OCI-LY7 (cell line): ENCODE results near the gene ATP5F1D. TPM values are rescaled to one million over a fixed set of nuclear protein-coding genes. Genes with fewer than 3 reads are reported as not detected.
"Not testable (repeated sequence)": the region's sequence is repeated elsewhere in the genome, so short reads cannot be mapped to it uniquely, and the experiment has no call there.

ENCODE experiments used
- BruUV-seq: library from RNA; stranded (reverse); fragments of 400-500 nt; replicated peaks from 2 replicates; lab custom pipeline; 2021; lab: Mats Ljungman, UMichigan
- CTCF ChIA-PET: fragments of 300-600 bp; sonication (Branson Sonifier 250); formaldehyde crosslinking; loops from one replicate; lab custom pipeline; 2022; ENCODE audit warnings: antibody characterized with exemption; ENCODE audit not compliant: unreplicated experiment; lab: Charles Lee
- POLR2A ChIA-PET: fragments of 300-600 bp; sonication (Branson Sonifier 250); formaldehyde crosslinking; loops from one replicate; lab custom pipeline; 2022; ENCODE audit warnings: antibody characterized with exemption; lab: Charles Lee
- DNase-seq: peaks from one replicate; pipeline ENCODE4 v3.0.0-alpha.2; 2015; ENCODE audit warnings: low spot score
- H2AFZ ChIP-seq: fragments of 200-600 bp; sonication (generic), shearing (Covaris generic); 2 replicates; pipeline ENCODE4 v1.6.1; 2014; ENCODE audit warnings: mild to moderate bottlenecking, antibody characterized with exemption, low read length, moderate library complexity
- H3K27ac ChIP-seq: fragments of 200-600 bp; sonication (generic); 2 replicates; pipeline ENCODE4 v1.5.1; 2014; ENCODE audit warnings: mixed run types, low read depth, mild to moderate bottlenecking, moderate library complexity, low read length, inconsistent platforms; ENCODE audit not compliant: poor library complexity, severe bottlenecking
- H3K36me3 ChIP-seq: fragments of 200-600 bp; sonication (generic); 2 replicates; pipeline ENCODE4 v1.6.1; 2014; ENCODE audit warnings: mild to moderate bottlenecking, antibody characterized with exemption, low read length, moderate library complexity, mixed read lengths; ENCODE audit not compliant: insufficient read depth
- H3K4me1 ChIP-seq: fragments of 200-600 bp; sonication (generic); 2 replicates; pipeline ENCODE4 v1.5.1; 2014; ENCODE audit warnings: mild to moderate bottlenecking, low read length; ENCODE audit not compliant: insufficient read depth, poor library complexity, severe bottlenecking
- H3K4me2 ChIP-seq: fragments of 200-600 bp; sonication (generic); 2 replicates; pipeline ENCODE4 v1.6.1; 2014; ENCODE audit warnings: mild to moderate bottlenecking, low read length
- H3K4me3 ChIP-seq: fragments of 200-600 bp; sonication (generic); 2 replicates; pipeline ENCODE4 v1.5.1; 2014; ENCODE audit warnings: mild to moderate bottlenecking, low read depth, low read length; ENCODE audit not compliant: poor library complexity, severe bottlenecking
- H3K79me2 ChIP-seq: fragments of 200-600 bp; sonication (generic); 2 replicates; pipeline ENCODE4 v1.6.1; 2016; ENCODE audit warnings: low read depth, mild to moderate bottlenecking, low read length, moderate library complexity, mixed read lengths; ENCODE audit not compliant: insufficient read depth
- H3K9me2 ChIP-seq: fragments of 200-600 bp; sonication (generic); 2 replicates; pipeline ENCODE4 v1.6.1; 2016; ENCODE audit warnings: mild to moderate bottlenecking, low read length, mixed read lengths; ENCODE audit not compliant: insufficient read depth
- H3K9me3 ChIP-seq: fragments of 200-600 bp; sonication (generic); 2 replicates; pipeline ENCODE4 v1.6.1; 2014; ENCODE audit warnings: mild to moderate bottlenecking, mixed run types, low read length, mixed read lengths
- H4K20me1 ChIP-seq: fragments of 200-600 bp; sonication (generic); 2 replicates; pipeline ENCODE4 v1.6.1; 2014; ENCODE audit warnings: mild to moderate bottlenecking, antibody characterized with exemption, low read length, moderate library complexity, mixed read lengths; ENCODE audit not compliant: insufficient read depth
- EZH2phosphoT487 ChIP-seq: fragments of 200-600 bp; sonication (generic); IDR thresholded peaks from 2 replicates; pipeline ENCODE4 v1.6.1; 2018; ENCODE audit warnings: low read depth, borderline replicate concordance, mild to moderate bottlenecking, mixed run types, antibody characterized with exemption, low read length, moderate library complexity, mixed read lengths
- intact Hi-C: fragments of 100-400 bp; cut with micrococcal nuclease; formaldehyde crosslinking; loops from one replicate; pipeline ENCODE4 v1.10.0; 2022; ENCODE audit not compliant: unreplicated experiment
- total RNA-seq, 2 experiments: library from RNA; depleted of rRNA in 1 of 2; stranded (reverse); fragments of >200 nt in 1 of 2; shearing (Covaris generic) in 1 of 2; gene quantifications; 2 replicates each; pipeline ENCODE4 v1.2.3, GENCODE V29; 2014 to 2022
- TF ChIP-seq, protein P1 (sequence below): fragments of 200-600 bp; sonication (generic); conservative IDR thresholded peaks from 2 replicates; pipeline ENCODE4 v1.5.1; 2014; ENCODE audit warnings: mild to moderate bottlenecking, antibody characterized with exemption, low read length, moderate library complexity, mixed read lengths

ATP5F1D gene
- total RNA-seq, 2 experiments from 2014 or later: 51.8 to 266 TPM

DNA sequence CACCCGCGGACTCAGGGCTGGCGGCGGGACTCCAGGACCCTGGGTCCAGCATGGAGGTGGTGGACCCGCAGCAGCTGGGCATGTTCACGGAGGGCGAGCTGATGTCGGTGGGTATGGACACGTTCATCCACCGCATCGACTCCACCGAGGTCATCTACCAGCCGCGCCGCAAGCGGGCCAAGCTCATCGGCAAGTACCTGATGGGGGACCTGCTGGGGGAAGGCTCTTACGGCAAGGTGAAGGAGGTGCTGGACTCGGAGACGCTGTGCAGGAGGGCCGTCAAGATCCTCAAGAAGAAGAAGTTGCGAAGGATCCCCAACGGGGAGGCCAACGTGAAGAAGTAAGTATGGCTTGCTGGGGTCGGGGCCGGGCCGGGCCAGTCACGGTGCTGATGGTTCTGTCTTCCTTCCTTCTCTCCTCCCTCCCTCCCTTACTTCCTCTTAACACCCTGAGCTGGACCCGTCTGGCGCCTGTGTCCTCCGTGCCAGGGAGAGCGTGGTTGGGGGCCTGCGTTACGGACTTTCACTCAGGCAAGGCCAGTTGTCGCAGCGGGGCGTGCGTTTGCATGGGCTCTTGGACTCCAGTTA lies 34.6 kb upstream of the ATP5F1D start:
- TSS peak; percentile 54 for BruUV-seq
- intact Hi-C loops: no loop called here
- peak; percentile 39 for DNase-seq
- H3K9me3 ChIP-seq: no peaks in the 10 kb centered on the region
- H3K4me1 ChIP-seq: peaks cover 19% of the 10 kb centered on the region
- H3K79me2 ChIP-seq: peaks cover 57% of the 10 kb centered on the region
- peaks cover 12% of the 10 kb centered on the region; the same call in 1 of the 2 replicates for H4K20me1 ChIP-seq
- peak overlapping the region; percentile 88 for H3K4me3 ChIP-seq
- H2AFZ ChIP-seq: no peak overlapping the region
- peak overlapping the region; percentile 24 for H3K27ac ChIP-seq
- H3K36me3 ChIP-seq: peaks cover 46% of the 10 kb centered on the region
- no peaks in the 10 kb centered on the region for H3K9me2 ChIP-seq
- TF ChIP-seq EZH2phosphoT487: no peak
- TF ChIP-seq, protein P1, sequence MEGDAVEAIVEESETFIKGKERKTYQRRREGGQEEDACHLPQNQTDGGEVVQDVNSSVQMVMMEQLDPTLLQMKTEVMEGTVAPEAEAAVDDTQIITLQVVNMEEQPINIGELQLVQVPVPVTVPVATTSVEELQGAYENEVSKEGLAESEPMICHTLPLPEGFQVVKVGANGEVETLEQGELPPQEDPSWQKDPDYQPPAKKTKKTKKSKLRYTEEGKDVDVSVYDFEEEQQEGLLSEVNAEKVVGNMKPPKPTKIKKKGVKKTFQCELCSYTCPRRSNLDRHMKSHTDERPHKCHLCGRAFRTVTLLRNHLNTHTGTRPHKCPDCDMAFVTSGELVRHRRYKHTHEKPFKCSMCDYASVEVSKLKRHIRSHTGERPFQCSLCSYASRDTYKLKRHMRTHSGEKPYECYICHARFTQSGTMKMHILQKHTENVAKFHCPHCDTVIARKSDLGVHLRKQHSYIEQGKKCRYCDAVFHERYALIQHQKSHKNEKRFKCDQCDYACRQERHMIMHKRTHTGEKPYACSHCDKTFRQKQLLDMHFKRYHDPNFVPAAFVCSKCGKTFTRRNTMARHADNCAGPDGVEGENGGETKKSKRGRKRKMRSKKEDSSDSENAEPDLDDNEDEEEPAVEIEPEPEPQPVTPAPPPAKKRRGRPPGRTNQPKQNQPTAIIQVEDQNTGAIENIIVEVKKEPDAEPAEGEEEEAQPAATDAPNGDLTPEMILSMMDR: no peak
- ChIA-PET POLR2A (no interaction called here), CTCF (no interaction called here)
- H3K4me2 ChIP-seq: peak overlapping the region; percentile 97

DNA sequence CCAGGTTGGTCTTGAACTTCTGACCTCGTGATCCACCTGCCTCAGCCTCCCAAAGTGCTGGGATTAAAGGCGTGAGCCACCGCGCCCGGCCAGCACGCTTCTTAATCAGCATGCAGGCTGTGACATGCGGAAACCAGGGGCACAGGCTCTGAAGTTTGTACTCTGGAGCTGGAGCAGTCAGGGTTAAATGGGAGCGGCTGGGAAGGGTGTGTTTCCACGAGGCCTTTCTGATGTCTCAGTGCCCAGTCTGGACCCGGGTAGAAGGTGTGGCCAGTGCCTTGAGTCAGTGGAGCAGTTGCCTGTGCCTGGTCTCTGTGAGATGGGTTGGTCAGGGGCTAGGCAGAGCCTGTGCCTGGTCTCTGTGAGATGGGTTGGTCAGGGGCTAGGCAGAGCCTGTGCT lies 32.7 kb upstream of the ATP5F1D start:
- DNase-seq, H3K9me2 ChIP-seq, H3K9me3 ChIP-seq, CTCF ChIA-PET, POLR2A ChIA-PET, intact Hi-C loops, H2AFZ ChIP-seq, H3K27ac ChIP-seq, H3K4me3 ChIP-seq, BruUV-seq: not testable (repeated sequence)
- peaks cover 63% of the 10 kb centered on the region for H3K79me2 ChIP-seq
- peaks cover 58% of the 10 kb centered on the region for H3K36me3 ChIP-seq
- peak overlapping the region; percentile 97; the same call in 1 of the 2 replicates for H3K4me2 ChIP-seq
- peaks cover 12% of the 10 kb centered on the region; the same call in 1 of the 2 replicates for H4K20me1 ChIP-seq
- H3K4me1 ChIP-seq: peaks cover 14% of the 10 kb centered on the region

DNA sequence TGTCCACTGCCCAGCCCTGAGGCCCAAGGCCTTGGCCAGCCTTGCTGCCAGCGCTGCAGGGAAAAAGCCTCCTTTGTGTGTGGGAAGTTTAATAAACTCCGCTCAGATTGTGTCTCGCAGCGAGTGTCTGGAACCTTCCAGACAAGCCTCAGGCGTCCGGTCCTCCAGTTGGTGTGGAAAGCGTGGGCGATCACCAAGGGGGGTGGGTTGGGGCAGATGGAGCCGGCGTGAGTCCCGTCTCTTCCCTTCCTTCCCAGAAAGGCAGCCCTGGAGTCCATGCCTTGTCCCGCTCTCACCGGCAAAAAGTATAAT lies 31.4 kb upstream of the ATP5F1D start:
- intact Hi-C loops: no loop called here
- ChIA-PET POLR2A (no interaction called here), CTCF (no interaction called here)
- Histone ChIP-seq H3K79me2 (peaks cover 70% of the 10 kb centered on the region), H4K20me1 (peaks cover 12% of the 10 kb centered on the region; the same call in 1 of the 2 replicates), H2AFZ (no peak overlapping the region), H3K27ac (no peak overlapping the region), H3K4me3 (no peak overlapping the region), H3K4me1 (peaks cover 11% of the 10 kb centered on the region), H3K9me2 (no peaks in the 10 kb centered on the region), H3K9me3 (no peaks in the 10 kb centered on the region), H3K36me3 (peaks cover 62% of the 10 kb centered on the region), H3K4me2 (no peak overlapping the region)
- no peak for DNase-seq
- no peak for TF ChIP-seq EZH2phosphoT487
- BruUV-seq: no TSS peak
